ENCODE data around the gene KRR1. TPM values are rescaled to one million over a fixed set of nuclear protein-coding genes. Genes with fewer than 3 reads are reported as not detected.
A peak's percentile ranks its signal among the peaks of the same experiment; 100 is the strongest.
"Not testable (repeated sequence)": the region's sequence is repeated elsewhere in the genome, so short reads cannot be mapped to it uniquely, and the experiment has no call there.

Gene KRR1
- polyA plus RNA-seq, 1 donor: 104 TPM

GRCh38 chr12:75526655-75527511, 15.5 kb upstream of the KRR1 start:
- peak; percentile 68 for DNase-seq

GRCh38 chr12:75525263-75525662, 13.9 kb upstream of the KRR1 start:
- DNase-seq: no peak

- not testable (repeated sequence) for DNase-seq
Observed at GRCh38 chr12:75522124-75522523, 10.7 kb upstream of the KRR1 start.

- DNase-seq: not testable (repeated sequence)
Observed at GRCh38 chr12:75521224-75521623, 9.8 kb upstream of the KRR1 start.

GRCh38 chr12:75509621-75510020, 1.8 kb downstream of the KRR1 start:
- DNase-seq: no peak

- DNase-seq: no peak
Observed at GRCh38 chr12:75508159-75508558, 3.2 kb downstream of the KRR1 start.

- no peak for DNase-seq
Observed at GRCh38 chr12:75507086-75507485, 4.3 kb downstream of the KRR1 start.

GRCh38 chr12:75505706-75506312, 5.6 kb downstream of the KRR1 start:
- no peak for DNase-seq

GRCh38 chr12:75503866-75504265, 7.5 kb downstream of the KRR1 start:
- no peak for DNase-seq

GRCh38 chr12:75503459-75503858, 8.0 kb downstream of the KRR1 start:
- DNase-seq: no peak

GRCh38 chr12:75491169-75491568, 20.2 kb downstream of the KRR1 start:
- no peak for DNase-seq

- DNase-seq: no peak
Observed at GRCh38 chr12:75489613-75490210, 21.7 kb downstream of the KRR1 start.

GRCh38 chr12:75489187-75489586, 22.2 kb downstream of the KRR1 start:
- no peak for DNase-seq

- no peak for DNase-seq
Observed at GRCh38 chr12:75488553-75488952, 22.9 kb downstream of the KRR1 start.

GRCh38 chr12:75487308-75487707, 24.1 kb downstream of the KRR1 start:
- no peak for DNase-seq

- not testable (repeated sequence) for DNase-seq
Observed at GRCh38 chr12:75484450-75484849, 27.0 kb downstream of the KRR1 start.

- DNase-seq: no peak
Observed at GRCh38 chr12:75483431-75483830, 28.0 kb downstream of the KRR1 start.

- no peak for DNase-seq
Observed at GRCh38 chr12:75482646-75483045, 28.8 kb downstream of the KRR1 start.

GRCh38 chr12:75481774-75482173, 29.6 kb downstream of the KRR1 start:
- no peak for DNase-seq

- no peak for DNase-seq
Observed at GRCh38 chr12:75481013-75481705, 30.2 kb downstream of the KRR1 start.

GRCh38 chr12:75480469-75480949, 30.9 kb downstream of the KRR1 start, which contains the start of gene GLIPR1:
Gene GLIPR1, plus strand, starts transcription at chr12:75480755. Its CDS starts 126 bp downstream, at chr12:75480881.
- DNase-seq: peak; percentile 39

GRCh38 chr12:75479963-75480461, 31.4 kb downstream of the KRR1 start:
- no peak for DNase-seq

All from left kidney (tissue), 2 donors.